ENCODE data around the gene TMEM256.

- no peak for TF ChIP-seq CTCF (conservative IDR thresholded peaks at IDR 0.05; ENCODE audit: low read depth, low read length)
- no peak for TF ChIP-seq EZH2 (IDR thresholded peaks at IDR 0.05; ENCODE audit: borderline replicate concordance, low read depth, low read length, poor library complexity, severe bottlenecking)
Observed at GRCh38 chr17:7429722-7430121, 25.8 kb upstream of the TMEM256 start.

Measured in A673 (cell line).